Measurements from ENCODE around the gene ZRSR2.

Gene ZRSR2

GRCh38 chrX:15854712-15855567, 64.7 kb downstream of the ZRSR2 start, which contains the start of gene AP1S2:
AP1S2 (minus strand) TSS chrX:15854813; CDS start chrX:15852524, 2,289 bp downstream.
- DNase-seq, result peak; percentile 87

GRCh38 chrX:15855568-15856221, 65.4 kb downstream of the ZRSR2 start:
- DNase-seq, result no peak

GRCh38 chrX:15856222-15856587, 65.9 kb downstream of the ZRSR2 start:
- DNase-seq, result no peak

GRCh38 chrX:15856636-15857035, 66.4 kb downstream of the ZRSR2 start:
- DNase-seq, result no peak

GRCh38 chrX:15858051-15858450, 67.8 kb downstream of the ZRSR2 start:
- DNase-seq, result no peak

GRCh38 chrX:15860921-15861320, 70.6 kb downstream of the ZRSR2 start:
- DNase-seq, result no peak

- DNase-seq, result no peak
Observed at GRCh38 chrX:15864023-15864422, 73.7 kb downstream of the ZRSR2 start.

- no peak for DNase-seq
Observed at GRCh38 chrX:15864629-15865028, 74.3 kb downstream of the ZRSR2 start.

- no peak for DNase-seq
Observed at GRCh38 chrX:15866147-15866546, 75.9 kb downstream of the ZRSR2 start.

- no peak for DNase-seq
Observed at GRCh38 chrX:15869695-15870094, 79.4 kb downstream of the ZRSR2 start.

GRCh38 chrX:15870310-15870709, 80.0 kb downstream of the ZRSR2 start:
- DNase-seq, result no peak

Data from stimulated activated CD4-positive, alpha-beta T cell treated with anti-CD3 and anti-CD28 coated beads, Interleukin-4, amount 100 ng/mL, for 1 hour (primary cell).